Breast epithelium (tissue), 3 donors: ENCODE results near the gene DGUOK.

ENCODE experiments used
- CTCF ChIP-seq, 3 donors: fragments of 450-650 bp; IDR thresholded peaks; one replicate each; pipeline ENCODE4 v1.5.1; 2016 to 2017; ENCODE audit warnings: antibody characterized with exemption in 3 of 3, mild to moderate bottlenecking in 3 of 3, moderate library complexity in 3 of 3
- POLR2A ChIP-seq: fragments of 450-650 bp; IDR thresholded peaks from one replicate; pipeline ENCODE4 v1.6.1; 2016; ENCODE audit warnings: antibody characterized with exemption, mild to moderate bottlenecking, moderate library complexity
- POLR2AphosphoS5 ChIP-seq, 3 donors: sonication (generic); formaldehyde crosslinking; IDR thresholded peaks; one replicate each; pipeline ENCODE4 v1.6.1; 2017; ENCODE audit warnings: antibody characterized with exemption in 3 of 3

GRCh38 chr2:73890301-73891092, 36.2 kb upstream of the DGUOK start:
- no peak for TF ChIP-seq CTCF (IDR thresholded peaks at IDR 0.05)
- TF ChIP-seq POLR2A, result no peak
- TF ChIP-seq POLR2AphosphoS5 (IDR thresholded peaks at IDR 0.05), result no peak
